HG03354 (cell line): ENCODE measurements around the gene RBM20.
"Not testable (repeated sequence)": the region's sequence is repeated elsewhere in the genome, so short reads cannot be mapped to it uniquely, and the experiment has no call there.

Source experiments
- ATAC-seq: cut with Tn5 transposase; IDR thresholded peaks from one replicate; pipeline ENCODE4 v1.9.1; 2021; ENCODE audit warnings: mild to moderate bottlenecking; ENCODE audit not compliant: unreplicated experiment, poor library complexity, severe bottlenecking

RBM20 gene

DNA sequence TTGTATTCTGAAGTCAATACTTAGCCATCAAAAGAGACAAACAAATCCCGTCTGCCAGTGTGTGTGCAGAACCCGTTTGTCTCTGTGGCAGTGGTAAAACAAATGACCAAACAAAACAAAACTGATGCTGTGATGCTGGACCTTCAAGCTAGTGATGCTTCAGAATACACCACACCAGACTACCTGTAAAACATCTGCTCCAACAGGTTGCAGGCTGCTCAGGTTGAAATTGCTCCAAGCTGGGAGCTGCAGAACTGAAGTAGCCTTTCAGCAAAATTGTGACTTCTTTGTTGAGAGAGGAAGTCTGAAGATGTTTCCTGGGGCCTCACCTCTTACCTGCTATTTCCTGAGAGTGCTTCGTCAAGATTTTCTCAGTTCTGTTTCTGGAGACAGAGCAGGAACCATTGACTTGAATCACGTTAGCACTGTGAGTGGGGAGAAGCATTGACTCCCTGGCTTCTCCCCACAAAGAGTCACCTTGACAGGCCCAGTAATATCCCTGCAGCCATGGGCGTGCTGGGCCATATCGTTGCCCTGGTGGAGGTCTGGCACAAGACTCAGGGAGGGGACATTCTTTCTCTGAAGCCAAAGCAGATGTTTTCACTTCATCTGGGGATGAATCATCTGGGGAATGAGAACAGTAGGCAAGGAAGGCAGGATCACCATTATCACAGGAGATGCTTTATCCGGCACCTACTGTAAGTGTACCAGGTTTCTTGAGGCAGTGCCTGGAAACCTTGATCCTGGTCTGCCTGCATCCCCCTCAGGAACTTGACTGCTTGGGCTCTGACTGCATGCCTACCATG is 80.2 kb downstream of the RBM20 start:
- ATAC-seq, result peak; percentile 62

DNA sequence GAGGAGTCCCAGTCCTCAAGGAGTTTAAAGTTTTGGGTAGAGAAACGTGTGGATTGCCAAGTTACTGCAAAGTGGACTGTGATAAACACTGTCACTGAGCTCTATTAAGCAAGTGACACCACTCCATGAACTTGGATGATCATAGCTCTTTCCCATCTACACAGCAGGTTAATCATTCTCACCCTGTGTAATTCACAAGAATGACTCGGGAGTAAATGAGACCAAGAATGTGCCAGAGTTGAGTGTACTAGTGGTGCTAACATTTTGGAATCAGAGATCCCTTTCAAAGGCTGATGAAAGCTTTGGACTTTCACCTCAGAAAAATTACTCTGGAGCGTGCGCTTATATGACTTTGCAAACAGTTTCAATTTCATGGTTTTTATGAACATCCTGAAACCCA is 80.8 kb downstream of the RBM20 start:
- no peak for ATAC-seq

DNA sequence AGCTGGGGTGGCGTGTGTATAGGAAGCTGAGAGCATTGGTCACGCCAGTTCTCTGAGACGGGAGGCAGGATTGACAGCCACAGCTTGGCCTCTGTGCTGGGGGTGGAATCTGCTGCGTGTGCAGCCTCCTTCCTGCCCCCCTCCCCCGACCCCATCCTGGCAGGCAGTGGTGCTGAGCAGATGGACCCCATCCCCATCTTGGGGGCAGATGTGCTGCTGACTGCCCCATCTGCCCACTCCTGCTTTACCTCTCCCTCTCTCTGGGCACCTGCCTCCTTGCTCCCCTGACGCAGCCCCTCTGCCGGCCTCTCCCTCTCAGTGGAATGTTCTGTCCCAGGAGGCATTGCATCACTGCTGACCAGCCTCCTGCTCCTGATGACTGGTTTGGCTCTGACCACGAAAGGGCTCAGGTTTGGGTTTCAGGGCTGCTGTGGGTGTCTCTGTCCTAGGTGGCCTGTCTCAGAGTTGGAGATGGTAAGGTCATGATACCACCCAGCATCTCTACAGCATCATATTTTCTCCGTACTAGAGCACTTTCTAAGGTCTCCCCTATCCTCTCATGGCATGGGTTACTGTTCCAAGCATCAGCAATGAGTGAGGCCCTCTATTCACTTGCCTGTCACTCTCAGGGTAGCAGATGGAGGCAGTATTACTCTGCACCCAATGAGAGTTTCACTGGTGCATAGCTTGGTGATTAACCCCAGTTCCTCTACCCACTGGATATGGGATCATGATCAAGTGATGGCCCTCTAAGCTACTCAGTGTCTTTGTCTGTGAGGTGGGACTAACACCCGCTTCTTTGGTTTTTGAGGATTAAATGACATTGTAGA is 81.9 kb downstream of the RBM20 start:
- ATAC-seq, result no peak

DNA sequence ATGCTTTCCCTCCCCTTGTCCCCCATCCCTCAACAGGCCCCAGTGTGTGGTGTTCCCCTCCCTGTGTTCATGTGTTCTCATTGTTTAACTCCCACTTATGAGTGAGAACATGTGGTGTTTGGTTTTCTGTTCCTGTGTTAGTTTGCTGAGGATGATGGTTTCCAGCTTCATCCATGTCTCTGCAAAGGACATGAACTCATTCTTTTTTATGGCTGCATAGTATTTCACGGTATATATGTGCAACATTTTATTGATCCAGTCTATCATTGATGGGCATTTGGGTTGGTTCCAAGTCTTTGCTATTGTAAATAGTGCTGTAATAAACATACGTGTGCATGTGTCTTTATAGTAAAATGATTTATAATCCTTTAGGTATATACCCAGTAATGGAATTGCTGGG is 83.6 kb downstream of the RBM20 start:
- not testable (repeated sequence) for ATAC-seq

GRCh38 chr10:110730345-110731050 is 86.4 kb downstream of the RBM20 start:
- no peak for ATAC-seq

- no peak for ATAC-seq
Observed at GRCh38 chr10:110733218-110733952, 89.2 kb downstream of the RBM20 start.

- no peak for ATAC-seq
Observed at GRCh38 chr10:110735620-110736027, 91.5 kb downstream of the RBM20 start.

DNA sequence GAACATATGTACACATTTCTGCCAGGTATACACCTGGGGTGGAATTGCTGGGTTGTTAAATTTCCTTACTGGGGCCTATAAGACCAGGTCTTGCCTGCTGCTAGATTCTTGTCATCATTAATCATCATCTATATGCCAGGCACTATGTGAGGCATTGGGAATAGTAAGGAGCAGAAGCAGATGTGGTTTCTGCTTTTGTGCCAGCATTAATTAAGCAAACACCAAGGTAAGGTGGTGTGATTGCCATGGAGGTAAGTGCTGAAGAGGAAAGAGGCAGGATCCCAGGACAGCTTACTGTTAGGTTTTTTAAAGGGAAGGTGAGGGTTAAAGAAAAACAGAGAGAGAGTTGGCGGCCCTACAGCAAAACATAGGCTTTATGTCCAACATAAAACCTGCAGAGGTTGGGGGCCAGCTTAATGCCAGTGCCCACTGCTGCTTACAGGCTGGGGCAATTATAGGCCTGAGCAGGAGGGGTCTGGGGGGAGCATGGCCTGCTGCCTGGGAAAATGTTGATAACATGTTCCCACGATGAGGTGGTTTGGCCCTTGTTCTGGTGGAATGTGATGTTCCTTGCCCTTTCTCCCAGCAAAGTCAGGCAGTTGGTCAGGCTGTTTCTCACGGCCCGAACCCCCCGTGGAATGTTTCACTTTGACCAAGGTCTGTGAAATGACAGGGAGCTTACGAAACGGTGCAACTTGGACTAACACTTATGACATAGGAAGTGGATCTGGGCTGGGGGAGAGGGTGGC is 93.9 kb downstream of the RBM20 start:
- ATAC-seq, result no peak

DNA sequence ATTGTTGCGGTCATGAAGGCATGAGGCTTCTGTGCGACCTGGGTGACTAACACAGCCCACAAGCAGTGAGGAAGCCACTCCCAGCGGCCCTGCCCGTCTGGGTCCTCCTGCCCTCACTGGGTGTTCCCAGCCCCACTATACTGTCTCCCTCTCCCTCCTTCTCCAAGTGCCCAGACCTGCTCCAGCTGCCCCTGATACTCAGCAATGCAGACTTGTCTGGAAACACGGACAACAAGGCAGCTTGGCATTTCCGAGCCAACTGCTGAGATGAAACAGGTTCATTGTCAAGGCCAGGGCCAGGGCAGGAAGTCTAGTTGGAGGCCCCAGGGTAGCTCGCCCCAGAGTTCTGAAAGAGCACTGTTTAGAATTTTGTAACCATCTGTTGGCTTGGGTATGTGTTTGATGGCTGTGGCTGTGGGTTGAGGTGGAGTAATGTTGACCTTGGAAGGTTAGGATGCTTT is 95.7 kb downstream of the RBM20 start:
- no peak for ATAC-seq

DNA sequence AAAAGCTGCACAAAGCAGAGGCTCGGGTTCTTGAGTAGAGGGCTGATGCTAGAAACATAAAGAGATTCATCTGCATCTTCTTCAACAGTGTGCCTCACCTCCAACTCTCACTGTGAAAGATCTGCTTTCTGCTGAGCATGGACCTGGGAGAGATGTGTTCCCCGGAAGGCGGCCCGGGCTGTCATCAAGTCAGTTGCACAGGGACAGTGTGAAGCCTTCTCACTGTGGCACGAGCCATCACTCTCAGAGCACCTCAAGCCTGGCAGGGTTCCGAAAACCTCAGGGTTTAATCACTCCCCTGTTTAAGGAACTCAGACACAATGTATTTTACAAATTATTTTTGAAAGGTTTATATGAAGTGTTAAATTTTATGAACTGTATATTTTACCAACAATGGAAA is 98.7 kb downstream of the RBM20 start:
- ATAC-seq, result no peak

DNA sequence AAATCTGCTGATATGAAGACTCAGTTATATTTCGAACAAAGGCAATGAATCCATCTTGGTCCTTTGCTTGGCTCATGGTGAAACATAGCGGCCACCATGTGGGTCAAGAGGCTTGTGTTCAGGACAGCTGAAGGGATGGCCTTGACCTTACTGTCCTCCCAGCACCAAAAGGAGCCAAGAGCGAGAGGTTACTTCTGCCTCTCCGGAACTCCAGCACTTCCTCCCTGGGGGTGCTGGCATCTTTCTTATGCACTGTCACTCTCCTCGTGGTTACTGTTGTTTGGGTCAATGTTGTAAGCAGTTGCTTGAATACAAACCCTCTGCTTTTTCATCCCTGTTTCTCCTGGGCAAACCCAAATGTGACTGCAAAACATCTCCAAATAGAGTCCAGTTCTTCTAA is 100.6 kb downstream of the RBM20 start:
- no peak for ATAC-seq

- peak; percentile 65 for ATAC-seq
Observed at GRCh38 chr10:110746254-110746826, 102.2 kb downstream of the RBM20 start.

DNA sequence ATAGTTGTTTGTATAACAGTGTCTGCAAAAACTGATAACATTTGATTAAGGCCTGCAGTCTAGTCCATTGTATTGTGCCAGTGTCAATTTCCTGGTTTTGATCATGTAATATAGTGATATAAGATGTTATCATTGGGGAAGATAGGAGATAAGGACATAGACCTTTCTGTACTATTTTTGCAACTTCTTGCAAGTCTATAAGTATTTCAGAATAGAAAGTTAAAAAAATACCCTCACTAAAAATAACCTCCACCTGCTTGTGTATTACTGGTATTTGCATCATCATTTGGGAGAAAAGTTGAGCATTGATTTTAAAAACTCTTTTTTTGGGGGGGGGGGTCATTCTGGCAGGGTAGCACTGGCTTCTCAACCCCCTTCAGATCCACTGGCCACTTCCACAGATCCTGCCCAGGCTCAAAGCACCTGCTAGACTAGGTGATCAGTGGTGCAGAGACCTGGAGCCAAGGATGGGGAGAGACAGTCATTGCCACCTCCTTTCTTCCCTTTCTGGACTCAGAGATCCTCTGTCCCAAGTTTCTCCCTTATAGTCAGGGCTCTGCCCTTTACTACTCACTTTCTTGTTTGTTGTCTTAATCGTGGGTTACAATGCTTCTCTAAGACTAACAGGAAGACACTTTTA is 103.0 kb downstream of the RBM20 start:
- ATAC-seq, result peak; percentile 24

DNA sequence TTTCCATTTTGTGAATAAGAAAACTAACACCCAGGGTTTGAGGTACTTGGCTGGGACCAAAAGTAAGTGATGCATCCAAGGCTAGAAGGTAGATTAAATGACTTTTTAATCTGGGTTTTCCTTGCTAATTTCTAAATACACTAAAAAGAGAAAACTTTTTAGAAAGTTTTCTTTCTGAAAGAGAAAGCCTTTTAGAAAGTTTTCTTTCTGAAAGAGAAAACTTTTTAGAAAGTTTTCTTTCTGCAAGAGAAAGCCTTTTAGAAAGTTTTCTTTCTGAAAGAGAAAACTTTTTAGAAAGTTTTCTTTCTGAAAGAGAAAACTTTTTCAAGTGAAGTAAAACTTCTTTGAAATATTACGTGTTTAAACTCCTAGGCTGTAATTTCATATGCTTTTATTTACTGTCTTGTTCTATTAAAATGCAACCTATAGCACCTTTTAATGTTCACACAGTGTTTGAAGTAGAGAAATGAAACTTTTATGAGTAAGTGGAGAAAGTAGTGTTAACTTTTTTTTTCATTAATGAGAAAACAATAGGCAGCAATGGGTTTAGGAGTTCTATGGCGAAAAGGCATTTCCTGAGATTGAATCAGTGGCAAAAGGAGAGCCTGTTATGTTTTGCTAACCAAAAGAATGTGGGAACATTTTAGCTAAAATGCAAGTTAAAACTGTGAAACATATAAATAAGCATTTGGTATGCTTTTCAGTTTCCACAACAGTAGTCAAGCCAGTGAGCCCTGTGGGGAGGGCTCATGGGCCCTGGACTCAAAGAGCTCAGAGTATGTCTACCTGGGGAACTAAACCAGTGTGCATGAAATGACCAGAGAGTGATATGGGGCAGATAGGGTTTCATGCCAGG is 103.7 kb downstream of the RBM20 start:
- ATAC-seq, result no peak

DNA sequence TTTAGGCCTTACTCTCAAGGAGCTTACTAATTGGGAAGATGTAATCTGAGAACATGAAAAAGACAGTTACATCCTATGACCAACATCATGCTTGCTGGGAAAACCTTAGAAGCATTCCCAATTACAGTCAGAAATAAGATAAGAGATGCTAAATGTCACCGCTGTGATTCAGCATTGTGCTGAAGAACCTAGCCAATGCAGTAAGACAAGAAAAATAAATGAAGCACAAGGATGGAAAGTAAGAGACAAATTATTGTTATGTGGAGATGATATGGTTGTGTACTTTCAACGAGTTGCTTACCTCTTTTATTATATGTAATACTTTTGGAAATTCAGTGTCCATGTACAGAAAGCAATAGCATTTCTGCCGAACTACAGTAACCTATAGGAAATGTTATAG is 104.8 kb downstream of the RBM20 start:
- no peak for ATAC-seq

DNA sequence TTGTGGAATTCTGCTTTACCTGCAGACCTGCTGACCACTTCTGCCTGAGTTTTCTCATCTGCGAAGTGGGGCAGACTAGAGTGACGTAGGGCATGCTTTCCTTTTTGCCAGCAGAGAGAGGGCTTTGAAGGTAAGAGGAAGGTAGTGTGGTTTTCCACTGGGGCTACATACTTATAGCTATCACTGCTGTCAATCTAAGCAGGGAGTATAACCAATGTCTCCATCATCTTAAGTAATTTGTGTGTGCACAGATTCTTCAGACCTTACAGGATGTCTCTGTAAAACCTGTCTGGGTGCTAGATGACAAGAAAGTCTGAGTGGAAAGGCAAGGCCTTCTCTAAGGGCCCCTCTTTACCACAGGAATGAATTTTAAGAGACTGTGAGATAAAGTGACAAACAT is 106.8 kb downstream of the RBM20 start:
- ATAC-seq, result no peak

- no peak for ATAC-seq
Observed at GRCh38 chr10:110751850-110752249, 107.7 kb downstream of the RBM20 start.
